Measurements from ENCODE around the gene SNX10.

Gene SNX10

GRCh38 chr7:26348234-26348851, 56.7 kb downstream of the SNX10 start:
- no peak for DNase-seq (ENCODE audit: low read depth)
- H3K4me3 ChIP-seq (ENCODE audit: low read depth, low read length): no peak overlapping the region
- no peak for TF ChIP-seq MYC (IDR thresholded peaks at IDR 0.05; ENCODE audit: low read depth, low read length)
- TF ChIP-seq POLR2A (IDR thresholded peaks at IDR 0.05; ENCODE audit: extremely low read depth, insufficient read length): no peak
- TF ChIP-seq MAX (IDR thresholded peaks at IDR 0.05; ENCODE audit: low read depth, low read length): no peak
- no peak for TF ChIP-seq CTCF (IDR thresholded peaks at IDR 0.05; ENCODE audit: low read depth, low read length)

DNA sequence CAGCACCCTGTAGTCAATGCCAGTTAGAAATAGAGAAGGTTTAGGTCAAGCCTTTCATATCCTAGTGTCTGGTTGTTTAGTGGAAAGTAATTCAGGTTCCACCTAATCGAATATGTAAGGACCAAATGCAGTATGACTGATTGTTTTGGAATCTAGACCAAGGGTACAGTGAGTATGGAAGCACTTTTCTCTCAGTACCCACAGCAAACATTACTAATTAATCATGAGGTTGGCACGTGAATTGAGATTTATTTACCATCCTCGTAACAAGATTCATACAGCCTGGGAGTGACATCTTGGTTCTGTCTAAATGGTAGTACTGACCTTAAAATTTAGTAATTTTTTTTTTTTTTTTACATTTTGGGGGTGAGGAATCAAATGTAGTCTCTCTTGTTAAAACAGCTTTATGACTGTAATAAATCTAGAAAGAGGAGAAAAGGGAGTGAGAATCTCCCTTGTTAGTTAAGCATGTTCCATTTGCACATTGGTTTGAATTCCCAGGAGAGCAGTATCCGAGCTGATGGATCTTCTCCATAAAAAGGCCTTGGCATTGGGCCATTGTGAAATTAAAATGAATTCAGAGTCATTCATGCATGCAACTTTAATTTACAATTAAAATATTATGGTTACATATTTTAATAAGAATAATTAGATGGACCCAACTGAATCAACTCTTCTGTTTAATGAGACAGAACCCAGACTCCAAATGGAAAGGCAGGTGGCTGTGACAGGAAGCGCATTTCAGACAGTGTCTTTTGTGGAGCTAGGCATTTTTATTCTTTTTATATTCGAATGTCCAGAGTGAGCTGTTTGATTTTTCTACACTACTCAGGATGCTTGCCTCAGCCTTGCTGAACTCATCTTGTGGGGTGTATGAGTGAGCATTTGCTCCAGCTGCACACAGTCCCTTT, 57.6 kb downstream of the SNX10 start:
- no peak overlapping the region for H3K4me3 ChIP-seq (ENCODE audit: low read depth, low read length)
- DNase-seq (ENCODE audit: low read depth): no peak
- no peak for TF ChIP-seq POLR2A (IDR thresholded peaks at IDR 0.05; ENCODE audit: extremely low read depth, insufficient read length)
- TF ChIP-seq MAX (IDR thresholded peaks at IDR 0.05; ENCODE audit: low read depth, low read length): no peak
- TF ChIP-seq CTCF (IDR thresholded peaks at IDR 0.05; ENCODE audit: low read depth, low read length): no peak
- TF ChIP-seq MYC (IDR thresholded peaks at IDR 0.05; ENCODE audit: low read depth, low read length): no peak

GRCh38 chr7:26351171-26351570, 59.5 kb downstream of the SNX10 start:
- H3K4me3 ChIP-seq (ENCODE audit: low read depth, low read length): no peak overlapping the region
- TF ChIP-seq MYC (IDR thresholded peaks at IDR 0.05; ENCODE audit: low read depth, low read length) (no peak), CTCF (IDR thresholded peaks at IDR 0.05; ENCODE audit: low read depth, low read length) (no peak), MAX (IDR thresholded peaks at IDR 0.05; ENCODE audit: low read depth, low read length) (no peak), POLR2A (IDR thresholded peaks at IDR 0.05; ENCODE audit: extremely low read depth, insufficient read length) (no peak)
- no peak for DNase-seq (ENCODE audit: low read depth)

GRCh38 chr7:26356229-26356628, 64.6 kb downstream of the SNX10 start:
- no peak for DNase-seq (ENCODE audit: low read depth)
- TF ChIP-seq MAX (IDR thresholded peaks at IDR 0.05; ENCODE audit: low read depth, low read length) (no peak), CTCF (IDR thresholded peaks at IDR 0.05; ENCODE audit: low read depth, low read length) (no peak), MYC (IDR thresholded peaks at IDR 0.05; ENCODE audit: low read depth, low read length) (no peak), POLR2A (IDR thresholded peaks at IDR 0.05; ENCODE audit: extremely low read depth, insufficient read length) (no peak)
- H3K4me3 ChIP-seq (ENCODE audit: low read depth, low read length): no peak overlapping the region

GRCh38 chr7:26356929-26357798, 65.5 kb downstream of the SNX10 start:
- no peak overlapping the region for H3K4me3 ChIP-seq (ENCODE audit: low read depth, low read length)
- DNase-seq (ENCODE audit: low read depth): no peak
- TF ChIP-seq MAX (IDR thresholded peaks at IDR 0.05; ENCODE audit: low read depth, low read length) (no peak), POLR2A (IDR thresholded peaks at IDR 0.05; ENCODE audit: extremely low read depth, insufficient read length) (no peak), MYC (IDR thresholded peaks at IDR 0.05; ENCODE audit: low read depth, low read length) (no peak)

Data from NB4 (cell line).